Measurements from ENCODE around the gene IGSF3. TPM values are rescaled to one million over a fixed set of nuclear protein-coding genes. Genes with fewer than 3 reads are reported as not detected.
"Not testable (repeated sequence)": the region's sequence is repeated elsewhere in the genome, so short reads cannot be mapped to it uniquely, and the experiment has no call there.

The IGSF3 gene
- total and polyA plus RNA-seq, 2 of the 13 experiments (the other 11 are each of a cell fraction or from before 2014, with no cell fraction given): 0.11 to 0.16 TPM

- H3K79me2 ChIP-seq (ENCODE audit: insufficient read depth, low read length); H3K4me3 ChIP-seq (replicated peaks in 1 of 3; ENCODE audit: insufficient read depth in 1 of 3, low read depth in 2 of 3, low read length in 3 of 3); FAIRE-seq; H3K9ac ChIP-seq (ENCODE audit: insufficient read depth, low read depth, low read length); BruUV-seq (replicated peaks); in situ Hi-C loops (cut with HindIII; ENCODE audit: extremely low pct_ligation_motif_present, low pct_unique_long_range_greater_than_20kb); POLR2A ChIA-PET; ATAC-seq; H3K27ac ChIP-seq (ENCODE audit: extremely low read length, insufficient read depth, low read length); CTCF ChIA-PET (ENCODE audit: low intra/inter-chr PET ratio, low total read pairs); H4K20me1 ChIP-seq (ENCODE audit: insufficient read depth, low read length); H3K36me3 ChIP-seq (replicated peaks in 1 of 2; ENCODE audit: control insufficient read depth in 1 of 2, insufficient read depth in 2 of 2, low read length in 2 of 2); H3K4me2 ChIP-seq (ENCODE audit: low read depth, low read length); H2AFZ ChIP-seq (ENCODE audit: low read length); H3K27me3 ChIP-seq (ENCODE audit: control insufficient read depth in 1 of 2, insufficient read depth in 2 of 2, low read length in 2 of 2); H3K9me3 ChIP-seq (ENCODE audit: low read length); intact Hi-C loops (cut with micrococcal nuclease; ENCODE audit: unreplicated experiment): not testable (repeated sequence)
- DNase-seq (ENCODE audit: low spot score): peak; percentile 18
- peaks cover 26% of the 10 kb centered on the region for H3K4me1 ChIP-seq (ENCODE audit: insufficient read depth, low read length)
- TF ChIP-seq NR2F1 (CRISPR knock-in tag; IDR thresholded peaks at IDR 0.05) (peak in 1 of 2 experiments; percentile 17; a peak in 1 of 4 replicates), FOSL2 (CRISPR knock-in tag; IDR thresholded peaks at IDR 0.05) (peak; percentile 68), SALL1 (CRISPR knock-in tag; IDR thresholded peaks at IDR 0.05) (peak; percentile 13; the same call in 1 of the 2 replicates), FOXA3 (CRISPR knock-in tag; IDR thresholded peaks at IDR 0.05) (0 out of 2 replicates have a peak, but pooled peaks have one; percentile 14), CEBPB (IDR thresholded peaks at IDR 0.05; ENCODE audit: borderline replicate concordance, low read depth, low read length) (peak; percentile 33; the same call in 1 of the 2 replicates), CEBPG (CRISPR knock-in tag; IDR thresholded peaks at IDR 0.05) (0 out of 2 replicates have a peak, but pooled peaks have one; percentile 31), ATF4 (CRISPR knock-in tag; IDR thresholded peaks at IDR 0.05) (0 out of 4 replicates have a peak, but pooled peaks of 1 of the 2 experiments have one; percentile 21)
- 2% methylated on average over 4 of the region's 7 CpGs for WGBS (ENCODE audit: low lambda C conversion rate)
Measured at GRCh38 chr1:116648325-116648724, 19.2 kb downstream of the IGSF3 start.

- CTCF ChIA-PET (ENCODE audit: low intra/inter-chr PET ratio, low total read pairs); H3K9ac ChIP-seq (ENCODE audit: insufficient read depth, low read depth, low read length); BruUV-seq (replicated peaks); H4K20me1 ChIP-seq (ENCODE audit: insufficient read depth, low read length); H3K36me3 ChIP-seq (replicated peaks in 1 of 2; ENCODE audit: control insufficient read depth in 1 of 2, insufficient read depth in 2 of 2, low read length in 2 of 2); H3K4me3 ChIP-seq (replicated peaks in 1 of 3; ENCODE audit: insufficient read depth in 1 of 3, low read depth in 2 of 3, low read length in 3 of 3); POLR2A ChIA-PET; ATAC-seq; DNase-seq (ENCODE audit: low spot score); H3K27me3 ChIP-seq (ENCODE audit: control insufficient read depth in 1 of 2, insufficient read depth in 2 of 2, low read length in 2 of 2); H3K79me2 ChIP-seq (ENCODE audit: insufficient read depth, low read length); H3K9me3 ChIP-seq (ENCODE audit: low read length); H2AFZ ChIP-seq (ENCODE audit: low read length); FAIRE-seq; in situ Hi-C loops (cut with HindIII; ENCODE audit: extremely low pct_ligation_motif_present, low pct_unique_long_range_greater_than_20kb); H3K27ac ChIP-seq (ENCODE audit: extremely low read length, insufficient read depth, low read length); intact Hi-C loops (cut with micrococcal nuclease; ENCODE audit: unreplicated experiment); H3K4me2 ChIP-seq (ENCODE audit: low read depth, low read length): not testable (repeated sequence)
- 81% methylated on average over 5 of the region's 8 CpGs for WGBS (ENCODE audit: low lambda C conversion rate)
- peaks cover 37% of the 10 kb centered on the region for H3K4me1 ChIP-seq (ENCODE audit: insufficient read depth, low read length)
Measured at GRCh38 chr1:116647186-116647585, 20.3 kb downstream of the IGSF3 start.
